HCT116 (cell line): ENCODE data around the gene CD8A. TPM values are rescaled to one million over a fixed set of nuclear protein-coding genes. Genes with fewer than 3 reads are reported as not detected.

ENCODE experiments used
- ATAC-seq: fragments of 200-7000 bp; cut with Tn5 transposase; 2 replicates; pipeline ENCODE4 v1.9.1; 2020; ENCODE audit warnings: mild to moderate bottlenecking, moderate library complexity
- BruUV-seq: library from RNA; stranded (reverse); fragments of 400-500 nt; replicated peaks from 2 replicates; lab custom pipeline; 2021; lab: Mats Ljungman, UMichigan
- CTCF ChIA-PET: fragments of 300-600 bp; sonication (Branson Sonifier 250); formaldehyde crosslinking; loops from one replicate; lab custom pipeline; 2021; ENCODE audit warnings: antibody characterized with exemption; lab: Charles Lee
- POLR2A ChIA-PET: fragments of 300-600, 350-600 bp; sonication (Branson Sonifier 250); formaldehyde crosslinking; loops from one replicate; lab custom pipeline; 2021; ENCODE audit warnings: antibody characterized with exemption; lab: Charles Lee
- RAD21 ChIA-PET, 2 experiments: fragments of 300-600 bp; sonication (Branson Sonifier 250); formaldehyde crosslinking; loops; one replicate each; lab custom pipeline; 2023; ENCODE audit warnings: low total read pairs in 2 of 2; ENCODE audit not compliant: uncharacterized antibody in 2 of 2, unreplicated experiment in 2 of 2, low non-redundant PET in 1 of 2; lab: Charles Lee
- DNase-seq: peaks from one replicate; pipeline ENCODE4 v3.0.0-alpha.2; 2010; ENCODE audit warnings: low read depth, low spot score
- H2AFZ ChIP-seq: fragments of 200-600 bp; shearing (Covaris generic), sonication (generic); 2 replicates; pipeline ENCODE4 v1.6.1; 2017; ENCODE audit warnings: low read depth, mixed run types, mixed read lengths, antibody characterized with exemption, low read length; ENCODE audit not compliant: poor library complexity, severe bottlenecking
- H3K27ac ChIP-seq: 2 replicates; pipeline ENCODE4 v1.5.1; 2012; ENCODE audit warnings: low read depth, low read length
- H3K27me3 ChIP-seq: fragments of 200-600 bp; sonication (generic); 2 replicates; pipeline ENCODE4 v1.6.1; 2016; ENCODE audit warnings: mixed run types, low read length, mixed read lengths; ENCODE audit not compliant: insufficient read depth
- H3K36me3 ChIP-seq, 2 experiments: fragments of 200-500 bp in 1 of 2; fragments of 200-600 bp in 1 of 2; sonication (Bioruptor generic) in 1 of 2; sonication (generic) in 1 of 2; 2 replicates each; pipeline versions ENCODE4 v1.5.1 to v1.6.1; 2014 to 2016; ENCODE audit warnings: low read length in 2 of 2, inconsistent platforms in 1 of 2, mixed read lengths in 1 of 2, mixed run types in 1 of 2; ENCODE audit not compliant: insufficient read depth in 2 of 2, control insufficient read depth in 1 of 2
- H3K4me1 ChIP-seq, 2 experiments: fragments of 200-600 bp in 1 of 2; sonication (generic) in 1 of 2; 2 replicates each; pipeline versions ENCODE4 v1.5.1 to v1.6.1; 2012 to 2017; ENCODE audit warnings: low read length in 2 of 2, inconsistent platforms in 1 of 2, mild to moderate bottlenecking in 1 of 2, mixed read lengths in 1 of 2, mixed run types in 1 of 2, moderate library complexity in 1 of 2; ENCODE audit not compliant: insufficient read depth in 2 of 2, control insufficient read depth in 1 of 2
- H3K4me2 ChIP-seq: fragments of 200-600 bp; sonication (generic); 2 replicates; pipeline ENCODE4 v1.6.1; 2017; ENCODE audit warnings: mixed run types, low read length, mixed read lengths
- H3K4me3 ChIP-seq, 2 experiments: fragments of 200-600 bp in 1 of 2; sonication (generic) in 1 of 2; replicated peaks in 1 of 2; 2 replicates each; pipeline ENCODE4 v1.5.1; 2011 to 2016; ENCODE audit warnings: low read length in 2 of 2, control low read depth in 1 of 2, low read depth in 1 of 2, mild to moderate bottlenecking in 1 of 2, mixed read lengths in 1 of 2, mixed run types in 1 of 2
- H3K79me2 ChIP-seq: fragments of 200-600 bp; sonication (generic); 2 replicates; pipeline ENCODE4 v1.6.1; 2017; ENCODE audit warnings: mild to moderate bottlenecking, mixed run types, low read length, moderate library complexity, mixed read lengths; ENCODE audit not compliant: insufficient read depth
- H3K9ac ChIP-seq: fragments of 200-600 bp; sonication (generic); 2 replicates; pipeline ENCODE4 v1.6.1; 2016; ENCODE audit warnings: low read length, mixed read lengths
- H3K9me2 ChIP-seq: fragments of 200-600 bp; sonication (generic), shearing (Covaris generic); 2 replicates; pipeline ENCODE4 v1.6.1; 2017; ENCODE audit warnings: mixed run types, mild to moderate bottlenecking, moderate library complexity; ENCODE audit not compliant: insufficient read depth
- H3K9me3 ChIP-seq, 2 experiments: fragments of 200-500 bp in 1 of 2; fragments of 200-600 bp in 1 of 2; sonication (Bioruptor generic) in 1 of 2; sonication (generic) in 1 of 2; 2 replicates each; pipeline ENCODE4 v1.6.1; 2014 to 2017; ENCODE audit warnings: low read length in 2 of 2, mixed read lengths in 2 of 2, inconsistent platforms in 1 of 2, low read depth in 1 of 2, mild to moderate bottlenecking in 1 of 2, mixed run types in 1 of 2, moderate library complexity in 1 of 2; ENCODE audit not compliant: control insufficient read depth in 1 of 2, insufficient read depth in 1 of 2
- H4K20me1 ChIP-seq: fragments of 200-600 bp; sonication (generic), shearing (Covaris generic); 2 replicates; pipeline ENCODE4 v1.6.1; 2017; ENCODE audit warnings: mixed run types, mild to moderate bottlenecking, moderate library complexity; ENCODE audit not compliant: insufficient read depth
- ATF3 ChIP-seq: IDR thresholded peaks from 2 replicates; pipeline ENCODE4 v1.6.1; 2012
- CEBPB ChIP-seq: IDR thresholded peaks from 2 replicates; pipeline ENCODE4 v1.6.1; 2012; ENCODE audit warnings: low read depth
- ELF1 ChIP-seq: IDR thresholded peaks from 2 replicates; pipeline ENCODE4 v1.6.1; 2012; ENCODE audit warnings: low read depth, borderline replicate concordance
- SRF ChIP-seq: IDR thresholded peaks from 2 replicates; pipeline ENCODE4 v1.6.1; 2012; ENCODE audit warnings: low read depth
- ZNF274 ChIP-seq: fragments of 200-500 bp; sonication (Bioruptor generic); IDR thresholded peaks from 2 replicates; pipeline ENCODE4 v1.6.1; 2014; ENCODE audit warnings: mild to moderate bottlenecking, low read depth, low read length, inconsistent platforms
- intact Hi-C: fragments of 100-400 bp; cut with micrococcal nuclease; formaldehyde crosslinking; loops from 2 replicates; pipeline ENCODE4 v1.10.0; 2022
- total RNA-seq: library from RNA; stranded (reverse); gene quantifications from one replicate; pipeline ENCODE4 v1.2.1, GENCODE V29; 2021; ENCODE audit not compliant: unreplicated experiment
- TF ChIP-seq, protein P1 (sequence below): IDR thresholded peaks from 2 replicates; pipeline ENCODE4 v1.6.1; 2012
- TF ChIP-seq, protein P2 (sequence below): IDR thresholded peaks from 2 replicates; pipeline ENCODE4 v1.6.1; 2012; ENCODE audit warnings: low read depth

The CD8A gene
- total RNA-seq, 1 experiment from 2014 or later: 0.76 TPM

GRCh38 chr2:86826951-86827350, 36.2 kb upstream of the CD8A start:
- BruUV-seq: no TSS peak
- Histone ChIP-seq H3K27ac (no peak overlapping the region), H2AFZ (no peak overlapping the region), H3K9me2 (no peaks in the 10 kb centered on the region), H3K79me2 (no peaks in the 10 kb centered on the region)
- DNase-seq: no peak
- POLR2A ChIA-PET: no interaction called here
- RAD21 ChIA-PET: no interaction called here
- TF ChIP-seq SRF: no peak
- no peak for TF ChIP-seq CEBPB
- TF ChIP-seq ELF1: no peak
- no peak for TF ChIP-seq ATF3
- TF ChIP-seq ZNF274: no peak
- TF ChIP-seq, protein P1, sequence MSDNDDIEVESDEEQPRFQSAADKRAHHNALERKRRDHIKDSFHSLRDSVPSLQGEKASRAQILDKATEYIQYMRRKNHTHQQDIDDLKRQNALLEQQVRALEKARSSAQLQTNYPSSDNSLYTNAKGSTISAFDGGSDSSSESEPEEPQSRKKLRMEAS: no peak
- TF ChIP-seq, protein P2, sequence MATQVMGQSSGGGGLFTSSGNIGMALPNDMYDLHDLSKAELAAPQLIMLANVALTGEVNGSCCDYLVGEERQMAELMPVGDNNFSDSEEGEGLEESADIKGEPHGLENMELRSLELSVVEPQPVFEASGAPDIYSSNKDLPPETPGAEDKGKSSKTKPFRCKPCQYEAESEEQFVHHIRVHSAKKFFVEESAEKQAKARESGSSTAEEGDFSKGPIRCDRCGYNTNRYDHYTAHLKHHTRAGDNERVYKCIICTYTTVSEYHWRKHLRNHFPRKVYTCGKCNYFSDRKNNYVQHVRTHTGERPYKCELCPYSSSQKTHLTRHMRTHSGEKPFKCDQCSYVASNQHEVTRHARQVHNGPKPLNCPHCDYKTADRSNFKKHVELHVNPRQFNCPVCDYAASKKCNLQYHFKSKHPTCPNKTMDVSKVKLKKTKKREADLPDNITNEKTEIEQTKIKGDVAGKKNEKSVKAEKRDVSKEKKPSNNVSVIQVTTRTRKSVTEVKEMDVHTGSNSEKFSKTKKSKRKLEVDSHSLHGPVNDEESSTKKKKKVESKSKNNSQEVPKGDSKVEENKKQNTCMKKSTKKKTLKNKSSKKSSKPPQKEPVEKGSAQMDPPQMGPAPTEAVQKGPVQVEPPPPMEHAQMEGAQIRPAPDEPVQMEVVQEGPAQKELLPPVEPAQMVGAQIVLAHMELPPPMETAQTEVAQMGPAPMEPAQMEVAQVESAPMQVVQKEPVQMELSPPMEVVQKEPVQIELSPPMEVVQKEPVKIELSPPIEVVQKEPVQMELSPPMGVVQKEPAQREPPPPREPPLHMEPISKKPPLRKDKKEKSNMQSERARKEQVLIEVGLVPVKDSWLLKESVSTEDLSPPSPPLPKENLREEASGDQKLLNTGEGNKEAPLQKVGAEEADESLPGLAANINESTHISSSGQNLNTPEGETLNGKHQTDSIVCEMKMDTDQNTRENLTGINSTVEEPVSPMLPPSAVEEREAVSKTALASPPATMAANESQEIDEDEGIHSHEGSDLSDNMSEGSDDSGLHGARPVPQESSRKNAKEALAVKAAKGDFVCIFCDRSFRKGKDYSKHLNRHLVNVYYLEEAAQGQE: no peak
- TF ChIP-seq, all 23 proteins: peak for 0
- ATAC-seq: no peak
- H3K27me3 ChIP-seq: no peaks in the 10 kb centered on the region
- no peak overlapping the region for H3K4me2 ChIP-seq
- no peak overlapping the region for H3K9ac ChIP-seq
- CTCF ChIA-PET: no interaction called here
- intact Hi-C loops: no loop called here
- H3K9me3 ChIP-seq: no peaks in the 10 kb centered on the region
- no peaks in the 10 kb centered on the region for H3K36me3 ChIP-seq
- no peak overlapping the region for H3K4me3 ChIP-seq
- H3K4me1 ChIP-seq: no peaks in the 10 kb centered on the region
- H4K20me1 ChIP-seq: no peaks in the 10 kb centered on the region
